SU-DHL-6 (cell line): ENCODE data around the gene TMEM221.

Experiments used
- H2AFZ ChIP-seq: fragments of 200-600 bp; sonication (generic); 2 replicates; pipeline ENCODE4 v1.6.1; 2014; ENCODE audit warnings: low read depth, mild to moderate bottlenecking, moderate library complexity, mixed read lengths, antibody characterized with exemption, low read length; ENCODE audit not compliant: severe bottlenecking
- H3F3A ChIP-seq: fragments of 200-600 bp; shearing (Covaris generic); 2 replicates; pipeline ENCODE4 v1.6.0; 2016; ENCODE audit warnings: antibody characterized with exemption, mild to moderate bottlenecking; ENCODE audit not compliant: insufficient read depth
- H3K27ac ChIP-seq: fragments of 200-600 bp; sonication (generic); 2 replicates; pipeline ENCODE4 v1.5.1; 2016; ENCODE audit warnings: low read depth, mild to moderate bottlenecking, low read length, moderate library complexity, mixed read lengths
- H3K27me3 ChIP-seq: fragments of 200-600 bp; sonication (generic), shearing (Covaris generic); 2 replicates; pipeline ENCODE4 v1.6.0; 2014; ENCODE audit warnings: mild to moderate bottlenecking, low read length
- H3K36me3 ChIP-seq: fragments of 200-600 bp; sonication (generic); 2 replicates; pipeline ENCODE4 v1.6.1; 2014; ENCODE audit warnings: mild to moderate bottlenecking, low read length, mixed read lengths
- H3K4me2 ChIP-seq: fragments of 300-600, 200-600 bp; shearing (Covaris generic), sonication (generic); 2 replicates; pipeline ENCODE4 v1.6.0; 2014; ENCODE audit warnings: low read length, low read depth, mild to moderate bottlenecking; ENCODE audit not compliant: poor library complexity, severe bottlenecking
- H3K4me3 ChIP-seq: fragments of 200-600 bp; sonication (generic); 2 replicates; pipeline ENCODE4 v1.5.1; 2014; ENCODE audit warnings: antibody characterized with exemption, low read length, mild to moderate bottlenecking, mixed read lengths; ENCODE audit not compliant: insufficient read depth, poor library complexity, severe bottlenecking
- H3K79me2 ChIP-seq: fragments of 200-600 bp; sonication (generic); 2 replicates; pipeline ENCODE4 v1.6.1; 2014; ENCODE audit warnings: mild to moderate bottlenecking, low read length, moderate library complexity; ENCODE audit not compliant: insufficient read depth
- H3K9ac ChIP-seq: fragments of 200-600 bp; sonication (generic); 2 replicates; pipeline ENCODE4 v1.7.0; 2014; ENCODE audit warnings: mild to moderate bottlenecking, low read length
- H3K9me2 ChIP-seq: fragments of 200-600 bp; sonication (generic); replicated peaks from 2 replicates; pipeline ENCODE4 v1.6.1; 2014; ENCODE audit warnings: low read length; ENCODE audit not compliant: insufficient read depth
- H3K9me3 ChIP-seq: fragments of 200-600 bp; sonication (generic); 2 replicates; pipeline ENCODE4 v1.6.1; 2014; ENCODE audit warnings: low read length, mixed read lengths; ENCODE audit not compliant: insufficient read depth
- H4K20me1 ChIP-seq: fragments of 200-600 bp; sonication (generic); 2 replicates; pipeline ENCODE4 v1.6.1; 2014; ENCODE audit warnings: low read depth, mild to moderate bottlenecking, antibody characterized with exemption, low read length, moderate library complexity, mixed read lengths
- CTCF ChIP-seq: fragments of 200-600 bp; sonication (generic); IDR thresholded peaks from one replicate; pipeline ENCODE4 v1.5.1; 2017; ENCODE audit warnings: antibody characterized with exemption, mild to moderate bottlenecking, low read length, moderate library complexity; ENCODE audit not compliant: insufficient read depth, poor library complexity, severe bottlenecking
- EZH2phosphoT487 ChIP-seq: fragments of 200-600 bp; sonication (generic), shearing (Covaris generic); conservative IDR thresholded peaks from 2 replicates; pipeline ENCODE4 v1.6.1; 2018; ENCODE audit warnings: mild to moderate bottlenecking, antibody characterized with exemption, low read length, moderate library complexity, mixed read lengths

TMEM221 gene

GRCh38 chr19:17389957-17390664 is 58.4 kb downstream of the TMEM221 start:
- no peaks in the 10 kb centered on the region for H3K79me2 ChIP-seq
- peak overlapping the region; percentile 65 for H3K4me2 ChIP-seq
- H3K4me3 ChIP-seq: peak overlapping the region; percentile 50
- H2AFZ ChIP-seq: peak overlapping the region; percentile 27
- no peak for TF ChIP-seq EZH2phosphoT487
- no peak for TF ChIP-seq CTCF
- H4K20me1 ChIP-seq: no peaks in the 10 kb centered on the region
- H3K9ac ChIP-seq: peak overlapping the region; percentile 49
- 0 out of 2 replicates have a peak, but pooled peaks cover 3% of the 10 kb centered on the region for H3F3A ChIP-seq
- H3K9me2 ChIP-seq: no peaks in the 10 kb centered on the region
- no peaks in the 10 kb centered on the region for H3K9me3 ChIP-seq
- H3K27me3 ChIP-seq: no peaks in the 10 kb centered on the region
- H3K36me3 ChIP-seq: no peaks in the 10 kb centered on the region
- H3K27ac ChIP-seq: no peak overlapping the region

GRCh38 chr19:17389288-17389687 is 59.2 kb downstream of the TMEM221 start:
- no peaks in the 10 kb centered on the region for H3K9me2 ChIP-seq
- H2AFZ ChIP-seq: no peak overlapping the region
- H3K27ac ChIP-seq: no peak overlapping the region
- H3K4me3 ChIP-seq: no peak overlapping the region
- no peaks in the 10 kb centered on the region for H3K9me3 ChIP-seq
- H3F3A ChIP-seq: 0 out of 2 replicates have a peak, but pooled peaks cover 3% of the 10 kb centered on the region
- H4K20me1 ChIP-seq: no peaks in the 10 kb centered on the region
- H3K79me2 ChIP-seq: no peaks in the 10 kb centered on the region
- no peak overlapping the region for H3K9ac ChIP-seq
- no peak for TF ChIP-seq CTCF
- no peak for TF ChIP-seq EZH2phosphoT487
- H3K36me3 ChIP-seq: no peaks in the 10 kb centered on the region
- no peak overlapping the region for H3K4me2 ChIP-seq
- H3K27me3 ChIP-seq: no peaks in the 10 kb centered on the region

GRCh38 chr19:17385878-17386611 is 62.4 kb downstream of the TMEM221 start:
- Histone ChIP-seq H3K4me2 (no peak overlapping the region), H3F3A (peaks cover 10% of the 10 kb centered on the region; the same call in 1 of the 2 replicates), H3K4me3 (no peak overlapping the region), H3K27me3 (no peaks in the 10 kb centered on the region), H4K20me1 (no peaks in the 10 kb centered on the region), H3K9ac (no peak overlapping the region), H3K27ac (no peak overlapping the region), H2AFZ (no peak overlapping the region), H3K79me2 (no peaks in the 10 kb centered on the region), H3K9me3 (no peaks in the 10 kb centered on the region), H3K9me2 (no peaks in the 10 kb centered on the region), H3K36me3 (no peaks in the 10 kb centered on the region)
- TF ChIP-seq CTCF: peak; percentile 85
- TF ChIP-seq EZH2phosphoT487: no peak
